Measurements from ENCODE around the gene ABHD6.

- TF ChIP-seq CTCF (conservative IDR thresholded peaks at IDR 0.05), result no peak
- TF ChIP-seq ZFX (IDR thresholded peaks at IDR 0.05), result no peak
Measured at GRCh38 chr3:58322793-58323192, 85.2 kb downstream of the ABHD6 start.

Data from C4-2B (cell line).